GM12878 (cell line): ENCODE results near the gene MACROD2. TPM values are rescaled to one million over a fixed set of nuclear protein-coding genes. Genes with fewer than 3 reads are reported as not detected.

Source experiments
- ATAC-seq: fragments of 200-7000 bp; cut with Tn5 transposase; 3 replicates; pipeline ENCODE4 v1.9.1; 2020; ENCODE audit warnings: mild to moderate bottlenecking, moderate library complexity
- BruUV-seq: library from RNA; stranded (reverse); fragments of 400-500 nt; replicated peaks from 2 replicates; lab custom pipeline; 2021; lab: Mats Ljungman, UMichigan
- CTCF ChIA-PET: fragments of 300-600 bp; sonication (Branson Sonifier 250); formaldehyde crosslinking; extraction: SDS; loops from one replicate; lab custom pipeline; 2021; ENCODE audit warnings: inconsistent platforms; lab: Yijun Ruan, JAX
- POLR2A ChIA-PET: fragments of 350-600 bp; formaldehyde crosslinking; extraction: SDS; loops from one replicate; lab custom pipeline; 2021; ENCODE audit warnings: inconsistent platforms; lab: Charles Lee
- RAD21 ChIA-PET: fragments of 300-600 bp; sonication (Branson Sonifier 250); formaldehyde crosslinking; loops from one replicate; lab custom pipeline; 2023; ENCODE audit warnings: antibody characterized with exemption; ENCODE audit not compliant: unreplicated experiment; lab: Charles Lee
- SMC1A ChIA-PET: fragments of 300-600 bp; sonication (Branson Sonifier 250); formaldehyde crosslinking; loops from one replicate; lab custom pipeline; 2023; ENCODE audit not compliant: unreplicated experiment, uncharacterized antibody; lab: Charles Lee
- DNase-seq: peaks from one replicate; pipeline ENCODE4 v3.0.0-alpha.2; 2011; ENCODE audit warnings: low read depth, low spot score
- FAIRE-seq: peaks from 3 replicates; lab custom pipeline; 2011; peaks lifted over from hg19 to GRCh38; lab: Jason Lieb, UNC
- H2AFZ ChIP-seq: 2 replicates; pipeline ENCODE4 v1.6.0; 2011; ENCODE audit warnings: low read depth, low read length, control low read depth; ENCODE audit not compliant: control insufficient read depth
- H3K27ac ChIP-seq: 2 replicates; pipeline ENCODE4 v1.5.1; 2011; ENCODE audit warnings: control low read depth; ENCODE audit not compliant: control insufficient read depth, insufficient read depth
- H3K27me3 ChIP-seq, 2 experiments: replicated peaks in 1 of 2; 2 replicates each; pipeline versions ENCODE4 v1.6.0 to v1.6.1; 2011; ENCODE audit warnings: low read length in 1 of 2; ENCODE audit not compliant: control insufficient read depth in 2 of 2, insufficient read depth in 2 of 2
- H3K36me3 ChIP-seq, 2 experiments: 2 replicates each; pipeline ENCODE4 v1.5.1; 2011; ENCODE audit warnings: low read length in 1 of 2; ENCODE audit not compliant: control insufficient read depth in 2 of 2, insufficient read depth in 2 of 2
- H3K4me1 ChIP-seq: 2 replicates; pipeline ENCODE4 v1.6.1; 2011; ENCODE audit warnings: mild to moderate bottlenecking, low read length, moderate library complexity, mixed read lengths; ENCODE audit not compliant: control insufficient read depth, insufficient read depth
- H3K4me2 ChIP-seq: 2 replicates; pipeline ENCODE4 v1.6.0; 2011; ENCODE audit warnings: control low read depth; ENCODE audit not compliant: control insufficient read depth, insufficient read depth
- H3K4me3 ChIP-seq: fragments of 200-600 bp; sonication (generic); 2 replicates; pipeline ENCODE4 v1.5.1; 2016
- H3K79me2 ChIP-seq: 2 replicates; pipeline ENCODE4 v1.6.0; 2011; ENCODE audit warnings: low read length; ENCODE audit not compliant: control insufficient read depth, insufficient read depth
- H3K9ac ChIP-seq: 2 replicates; pipeline ENCODE4 v1.8.0; 2011; ENCODE audit warnings: low read length, control low read depth, mixed read lengths; ENCODE audit not compliant: control insufficient read depth, insufficient read depth
- H3K9me3 ChIP-seq: replicated peaks from 3 replicates; pipeline ENCODE4 v1.5.1; 2011; ENCODE audit warnings: mild to moderate bottlenecking, low read length; ENCODE audit not compliant: control insufficient read depth, insufficient read depth
- H4K20me1 ChIP-seq: 2 replicates; pipeline ENCODE4 v1.6.0; 2011; ENCODE audit not compliant: control insufficient read depth, insufficient read depth
- ASH2L ChIP-seq: fragments of 300-600, 200-600 bp; sonication (generic); IDR thresholded peaks from 2 replicates; pipeline ENCODE4 v1.6.1; 2017; ENCODE audit warnings: low read depth, mild to moderate bottlenecking, borderline replicate concordance
- BACH1 ChIP-seq: fragments of 450-650 bp; IDR thresholded peaks from 2 replicates; pipeline ENCODE4 v1.6.1; 2017; ENCODE audit warnings: mild to moderate bottlenecking, borderline replicate concordance
- CHD2 ChIP-seq: IDR thresholded peaks from 2 replicates; pipeline ENCODE4 v1.6.1; 2011; ENCODE audit warnings: low read depth, low read length, improper control_type of control experiment, borderline replicate concordance
- EZH2 ChIP-seq: IDR thresholded peaks from 2 replicates; pipeline ENCODE4 v1.6.1; 2012; ENCODE audit warnings: low read depth, mild to moderate bottlenecking, control low read depth, inconsistent platforms, low read length, borderline replicate concordance; ENCODE audit not compliant: control insufficient read depth
- HCFC1 ChIP-seq: fragments of 150-350 bp; IDR thresholded peaks from 2 replicates; pipeline ENCODE4 v1.6.1; 2014; ENCODE audit warnings: low read length
- IRF3 ChIP-seq: fragments of 450-650 bp; IDR thresholded peaks from 2 replicates; pipeline ENCODE4 v1.6.1; 2014; ENCODE audit warnings: mild to moderate bottlenecking
- IRF4 ChIP-seq: IDR thresholded peaks from 2 replicates; pipeline ENCODE4 v1.6.1; 2011; ENCODE audit warnings: low read depth, low read length
- IRF5 ChIP-seq: fragments of 450-650 bp; IDR thresholded peaks from 2 replicates; pipeline ENCODE4 v1.6.1; 2017; ENCODE audit warnings: borderline replicate concordance
- NRF1 ChIP-seq: conservative IDR thresholded peaks from 2 replicates; pipeline ENCODE4 v1.6.1; 2011; ENCODE audit warnings: mild to moderate bottlenecking, low read depth, low read length, improper control_type of control experiment
- RAD21 ChIP-seq: IDR thresholded peaks from 2 replicates; pipeline ENCODE4 v1.6.1; 2011; ENCODE audit warnings: mild to moderate bottlenecking, low read depth, low read length, moderate library complexity; ENCODE audit not compliant: insufficient read depth
- SREBF2 ChIP-seq: IDR thresholded peaks from 2 replicates; pipeline ENCODE4 v1.6.1; 2012; ENCODE audit warnings: mild to moderate bottlenecking, low read length
- STAT3 ChIP-seq: IDR thresholded peaks from 2 replicates; pipeline ENCODE4 v1.6.1; 2011; ENCODE audit warnings: low read depth, low read length, improper control_type of control experiment
- TCF12 ChIP-seq: IDR thresholded peaks from 2 replicates; pipeline ENCODE4 v1.6.1; 2011; ENCODE audit warnings: low read depth, mild to moderate bottlenecking, low read length
- USF2 ChIP-seq: IDR thresholded peaks from 2 replicates; pipeline ENCODE4 v1.6.1; 2011; ENCODE audit warnings: low read depth, low read length, improper control_type of control experiment, borderline replicate concordance
- ZNF274 ChIP-seq: IDR thresholded peaks from one replicate; pipeline ENCODE4 v1.8.0; 2011; ENCODE audit not compliant: insufficient read length, insufficient read depth
- WGBS: methylation state at CpG from one replicate; pipeline ENCODE4 v1.1.6; 2016; ENCODE audit warnings: low lambda C conversion rate; ENCODE audit not compliant: insufficient replicate concordance, insufficient coverage; ENCODE audit errors: missing lambda C conversion rate; 5-methylcytosine and 5-hydroxymethylcytosine counted together
- in situ Hi-C: fragments of 300-500 bp; cut with MboI; formaldehyde crosslinking; loops from 9 replicates; pipeline ENCODE4 v1.14.3; 2018; ENCODE audit warnings: mixed read lengths
- intact Hi-C: fragments of 100-400 bp; cut with micrococcal nuclease; formaldehyde crosslinking; loops from one replicate; pipeline ENCODE4 v1.14.2; 2022; ENCODE audit not compliant: unreplicated experiment
- polyA plus RNA-seq, 11 experiments: library from polyadenylated mRNA; depleted of rRNA in 4 of 11; unstranded in 6 of 11; stranded (reverse) in 5 of 11; fragments of >200 nt; fragmentation: Nextera tagmentation in 4 of 11; fragmentation: Illumina TruSeq in 1 of 11; extraction: Ambion mirVana in 4 of 11; extraction: Trizol in 1 of 11; gene quantifications; 1 replicate in 1 of 11; 2 replicates in 10 of 11; pipeline versions ENCODE4 v1.2.1 to v1.2.3, GENCODE V29; 2011 to 2016; ENCODE audit warnings: inconsistent platforms in 2 of 11, missing spikeins in 2 of 11, low read depth in 1 of 11
- total RNA-seq, 4 experiments: library from RNA; depleted of rRNA in 3 of 4; stranded (reverse); fragments of >200 nt in 3 of 4; fragmentation: Illumina TruSeq in 1 of 4; extraction: Trizol in 1 of 4; gene quantifications; 2 replicates each; pipeline versions ENCODE4 v1.2.1 to v1.2.3, GENCODE V29; 2013 to 2021

Gene MACROD2
- total and polyA plus RNA-seq, 10 of the 15 experiments (the other 5 are each of a cell fraction or from before 2014, with no cell fraction given), result 1.1 to 21.5 (median 2.2) TPM

- Histone ChIP-seq H3K9me3 (no peaks in the 10 kb centered on the region), H2AFZ (no peak overlapping the region), H4K20me1 (no peaks in the 10 kb centered on the region), H3K9ac (no peak overlapping the region), H3K27ac (no peak overlapping the region), H3K79me2 (no peaks in the 10 kb centered on the region), H3K27me3 (no peaks in the 10 kb centered on the region), H3K4me3 (no peak overlapping the region), H3K4me2 (no peak overlapping the region), H3K4me1 (peaks cover 14% of the 10 kb centered on the region; the same call in 1 of the 2 replicates), H3K36me3 (no peaks in the 10 kb centered on the region)
- CTCF ChIA-PET, result interaction anchor here (0.9 kb wide), 2 partner anchors 163 to 297 kb away, joined by 3 read pairs; no protein-coding TSS in a partner anchor
- FAIRE-seq (no peak), ATAC-seq (no peak), DNase-seq (no peak)
- RAD21 ChIA-PET, result interaction anchor here (1.0 kb wide), 1 partner anchor 62 kb away, joined by 3 read pairs; no protein-coding TSS in a partner anchor
- in situ Hi-C loops, result no loop called here
- 68% methylated on average over 2 of the region's 2 CpGs for WGBS
- BruUV-seq, result no TSS peak
- intact Hi-C loops, result no loop called here
- POLR2A ChIA-PET, result no interaction called here
- SMC1A ChIA-PET, result interaction anchor here (0.8 to 1.8 kb wide), 2 partner anchors 18 to 26 kb away, joined by 3 to 9 read pairs; no protein-coding TSS in a partner anchor
- TF ChIP-seq ZNF274 (no peak), NRF1 (no peak), RAD21 (no peak), IRF5 (no peak), TCF12 (no peak), HCFC1 (no peak), CHD2 (no peak), USF2 (no peak), BACH1 (no peak), SREBF2 (no peak), IRF3 (no peak), EZH2 (no peak), STAT3 (no peak), ASH2L (no peak), IRF4 (no peak)
Observed at GRCh38 chr20:16005915-16006493, 2010.7 kb downstream of the MACROD2 start.
